Measurements from ENCODE around the gene LRRC14B.
"Not testable (repeated sequence)": the region's sequence is repeated elsewhere in the genome, so short reads cannot be mapped to it uniquely, and the experiment has no call there.

The LRRC14B gene

DNA sequence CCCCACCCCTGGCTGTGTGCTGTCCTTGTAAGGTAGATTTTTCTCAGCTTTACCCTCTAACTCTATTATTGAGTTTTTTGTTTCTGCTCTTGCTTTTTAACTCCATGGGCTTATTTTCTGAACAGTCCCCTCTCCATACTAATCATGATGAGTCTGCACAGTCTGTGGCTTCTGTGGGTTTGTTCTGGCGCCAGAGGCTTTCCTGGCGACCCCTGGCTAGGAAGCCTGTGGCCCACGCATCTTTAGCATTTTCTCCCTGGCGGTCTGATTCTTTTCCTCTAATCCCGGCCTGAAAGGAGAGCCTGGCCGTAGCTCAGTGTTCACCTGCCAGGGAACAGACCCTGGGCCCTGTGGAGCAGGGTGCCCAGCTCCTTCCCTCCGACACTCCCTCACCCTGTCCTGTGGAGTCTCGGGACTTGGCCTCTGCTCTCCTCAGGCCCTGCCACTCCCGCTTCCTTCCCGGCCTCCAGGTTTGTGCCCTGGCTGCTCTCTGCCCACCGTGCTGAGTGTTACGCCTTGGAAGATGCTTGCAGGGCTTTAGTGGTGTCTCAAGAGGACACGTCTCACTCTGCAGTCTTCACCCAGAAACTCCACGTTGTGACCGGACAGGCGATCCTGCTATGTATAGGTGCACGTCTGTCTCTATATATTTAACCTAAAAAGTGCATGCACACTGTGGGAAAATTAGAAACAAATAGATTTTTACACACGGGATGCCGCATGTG, 31.7 kb upstream of the LRRC14B start:
- in situ Hi-C loops (cut with MboI; ENCODE audit: low sequenced_read_pairs) = no loop called here

DNA sequence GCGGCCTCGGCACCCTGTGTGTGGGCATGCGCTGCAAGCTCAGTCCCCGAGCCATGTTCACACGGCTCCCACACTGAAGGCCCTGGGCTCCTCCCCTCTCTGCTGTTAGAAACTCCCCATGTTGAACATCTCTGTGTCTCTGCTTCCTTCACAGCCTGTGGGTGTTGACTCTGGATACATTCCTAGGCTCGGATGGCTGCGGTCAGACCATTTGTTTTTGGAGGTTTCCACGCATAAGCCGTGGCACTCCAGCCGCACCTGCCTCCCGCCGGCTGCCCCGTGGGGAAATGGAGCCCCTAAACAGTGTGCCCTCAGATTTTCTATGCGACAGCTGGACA, 31.2 kb upstream of the LRRC14B start:
- in situ Hi-C loops (cut with MboI; ENCODE audit: low sequenced_read_pairs) = no loop called here

DNA sequence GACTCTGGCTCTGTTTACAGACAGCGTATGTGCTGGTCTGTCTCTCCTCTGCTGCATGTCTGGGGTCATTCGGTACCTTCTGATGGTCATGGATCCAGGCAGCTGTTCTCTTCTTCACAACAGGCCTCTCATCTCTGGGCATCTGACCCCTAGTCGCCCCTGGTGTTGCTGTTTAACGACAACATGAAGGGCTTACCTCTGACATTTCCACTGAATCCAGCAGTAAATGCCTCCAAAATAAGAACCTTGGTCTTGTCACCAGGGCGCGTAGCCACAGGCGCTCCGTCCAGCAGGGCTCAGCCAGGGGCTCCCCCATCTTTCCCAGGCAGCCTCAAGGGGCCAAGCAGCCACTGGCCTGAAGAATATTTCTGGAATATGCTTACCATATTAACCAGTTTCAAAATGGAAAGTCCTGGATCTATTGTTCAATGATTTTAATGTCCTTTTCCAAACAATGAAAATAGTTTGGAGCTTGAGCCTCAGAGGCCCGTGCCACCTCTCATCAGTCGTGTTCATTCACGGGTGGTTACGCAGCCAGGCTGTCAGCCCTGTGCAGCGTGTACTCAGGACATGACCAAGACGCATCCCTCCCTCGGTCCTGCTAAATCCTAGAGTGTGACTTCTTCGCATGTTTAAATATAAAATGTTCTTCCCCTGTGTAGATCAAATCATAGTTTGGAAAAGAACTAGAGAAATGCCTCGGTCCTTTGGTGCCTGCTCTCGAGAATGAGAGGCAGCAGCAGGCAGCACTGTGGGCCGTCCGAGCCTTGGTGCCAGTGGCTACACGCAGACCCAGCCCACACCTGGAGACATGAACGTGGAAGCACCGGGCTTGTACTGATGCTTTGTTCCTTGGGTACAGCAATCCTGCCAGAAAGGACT, 30.1 kb upstream of the LRRC14B start:
- in situ Hi-C loops (cut with MboI; ENCODE audit: low sequenced_read_pairs) = no loop called here

DNA sequence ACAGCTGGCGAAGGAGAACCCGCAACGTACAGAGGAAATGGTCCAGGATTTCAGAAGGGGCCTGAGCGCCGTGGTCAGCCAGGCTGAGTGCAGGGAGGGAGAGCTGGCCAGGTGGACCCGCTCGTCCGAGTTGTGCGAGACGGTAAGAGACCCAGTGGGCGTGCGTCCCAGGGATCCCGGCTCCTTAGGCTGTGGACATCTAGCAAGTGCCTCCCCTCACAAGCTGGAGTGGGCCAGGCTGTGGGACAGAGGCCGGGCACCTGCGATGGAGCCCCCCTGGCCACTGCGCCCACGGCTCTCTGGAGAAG, 29.5 kb upstream of the LRRC14B start:
- in situ Hi-C loops (cut with MboI; ENCODE audit: low sequenced_read_pairs) = no loop called here

DNA sequence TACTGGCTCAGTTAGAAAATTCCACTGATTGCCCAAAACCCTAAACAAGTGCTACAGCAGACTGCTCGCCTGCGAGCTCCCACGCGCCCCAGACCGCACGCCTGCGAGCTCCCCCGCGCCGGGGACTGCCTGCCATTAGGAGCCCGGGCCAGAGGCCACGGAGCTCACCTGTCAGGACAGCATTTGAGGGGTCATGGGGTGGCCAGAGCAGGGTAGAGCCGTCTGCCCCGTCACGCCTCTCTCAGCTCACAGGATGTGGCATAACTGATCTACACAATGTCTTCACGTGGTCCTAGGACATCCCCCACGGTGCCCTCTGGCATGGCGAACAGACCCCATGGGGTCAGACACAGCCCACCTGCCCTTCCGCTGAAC, 29.1 kb upstream of the LRRC14B start:
- in situ Hi-C loops (cut with MboI; ENCODE audit: low sequenced_read_pairs) = no loop called here

DNA sequence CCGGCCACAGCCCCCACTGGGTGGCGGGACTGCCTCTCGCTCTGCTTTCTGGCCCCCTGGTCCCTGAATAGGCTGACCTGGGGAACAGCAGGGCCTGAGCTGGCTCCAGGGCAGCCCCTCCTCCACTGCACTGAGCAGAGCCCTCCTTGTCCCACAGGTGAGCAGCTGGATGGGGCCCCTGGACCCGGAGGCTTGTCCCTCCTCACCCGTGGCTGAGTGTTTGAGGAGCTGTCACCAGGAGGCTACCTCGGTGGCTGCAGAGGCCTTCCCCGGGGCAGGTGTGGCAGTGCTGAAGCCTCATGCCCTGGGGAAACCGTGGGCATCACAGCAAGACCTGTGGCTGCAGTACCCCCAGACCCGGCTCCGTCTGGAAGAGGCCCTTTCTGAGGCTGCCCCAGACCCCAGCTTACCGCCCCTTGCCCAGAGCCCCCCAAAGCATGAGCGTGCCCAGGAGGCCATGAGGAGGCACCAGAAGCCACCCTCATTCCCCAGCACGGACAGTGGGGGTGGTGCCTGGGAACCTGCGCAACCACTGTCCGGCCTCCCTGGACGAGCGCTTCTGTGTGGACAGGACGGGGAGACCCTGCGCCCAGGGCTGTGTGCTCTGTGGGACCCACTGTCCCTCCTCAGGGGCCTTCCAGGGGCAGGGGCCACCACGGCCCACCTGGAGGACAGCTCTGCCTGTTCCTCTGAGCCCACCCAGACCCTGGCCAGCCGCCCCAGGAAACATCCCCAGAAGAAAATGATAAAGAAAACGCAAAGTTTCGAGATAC, 28.5 kb upstream of the LRRC14B start:
- in situ Hi-C loops (cut with MboI; ENCODE audit: low sequenced_read_pairs) = no loop called here

DNA sequence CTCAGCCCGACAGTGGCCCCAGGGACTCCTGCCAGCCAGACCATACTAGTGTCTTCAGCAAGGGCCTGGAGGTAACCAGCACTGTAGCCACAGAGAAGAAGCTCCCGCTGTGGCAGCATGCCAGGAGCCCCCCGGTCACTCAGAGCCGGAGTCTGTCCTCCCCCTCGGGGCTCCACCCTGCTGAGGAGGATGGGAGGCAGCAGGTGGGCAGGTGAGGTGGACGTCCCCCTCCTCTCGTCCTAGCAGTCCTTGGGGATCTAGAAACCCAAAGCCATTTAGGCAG, 28.0 kb upstream of the LRRC14B start:
- in situ Hi-C loops (cut with MboI; ENCODE audit: low sequenced_read_pairs) = no loop called here

DNA sequence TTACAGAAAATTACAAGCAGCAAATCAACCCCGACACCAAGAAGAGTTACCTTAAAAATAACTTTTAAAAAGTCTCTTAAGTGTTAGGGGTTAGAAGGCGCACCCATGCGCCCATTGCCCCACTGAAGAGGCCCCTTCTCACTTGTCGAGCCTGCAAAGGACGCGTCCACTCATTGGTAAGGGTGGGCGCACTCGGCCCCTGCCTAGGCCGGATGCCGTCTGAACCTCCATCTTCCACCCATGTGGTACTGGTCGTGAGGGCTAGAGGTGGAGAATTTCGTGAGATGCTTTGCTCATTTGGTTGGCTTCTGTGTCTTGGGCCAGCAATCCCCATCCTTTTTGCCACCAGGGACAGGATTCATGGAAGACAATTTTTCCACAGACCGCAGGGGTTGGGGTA, 27.5 kb upstream of the LRRC14B start:
- in situ Hi-C loops (cut with MboI; ENCODE audit: low sequenced_read_pairs) = no loop called here

DNA sequence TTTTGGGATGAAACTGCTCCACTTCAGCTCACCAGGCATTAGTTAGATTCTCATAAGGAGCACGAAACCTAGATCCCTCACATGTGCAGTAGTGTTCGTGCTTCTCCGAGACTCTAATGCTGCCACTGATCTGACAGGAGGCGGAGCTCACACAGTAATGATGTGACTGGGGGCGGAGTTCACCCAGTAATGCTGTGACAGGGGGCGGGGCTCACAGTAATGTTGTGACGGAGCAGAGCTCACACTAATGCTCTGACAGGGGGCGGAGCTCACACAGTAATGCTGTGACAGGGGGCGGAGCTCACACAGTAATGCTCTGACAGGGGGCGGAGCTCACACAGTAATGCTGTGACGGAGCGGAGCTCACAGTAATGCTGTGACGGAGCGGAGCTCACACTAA, 27.1 kb upstream of the LRRC14B start:
- in situ Hi-C loops (cut with MboI; ENCODE audit: low sequenced_read_pairs) = no loop called here

DNA sequence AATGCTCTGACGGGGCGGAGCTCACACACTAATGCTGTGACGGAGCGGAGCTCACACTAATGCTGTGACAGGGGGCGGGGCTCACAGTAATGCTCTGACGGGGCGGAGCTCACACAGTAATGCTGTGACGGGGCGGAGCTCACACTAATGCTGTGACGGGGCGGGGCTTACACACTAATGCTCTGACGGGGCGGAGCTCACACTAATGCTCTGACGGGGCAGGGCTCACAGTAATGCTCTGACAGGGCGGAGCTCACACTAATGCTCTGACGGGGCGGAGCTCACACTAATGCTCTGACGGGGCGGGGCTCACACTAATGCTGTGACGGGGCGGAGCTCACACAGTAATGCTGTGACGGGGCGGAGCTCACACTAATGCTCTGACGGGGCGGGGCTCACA, 26.5 kb upstream of the LRRC14B start:
- in situ Hi-C loops (cut with MboI; ENCODE audit: low sequenced_read_pairs) = not testable (repeated sequence)

DNA sequence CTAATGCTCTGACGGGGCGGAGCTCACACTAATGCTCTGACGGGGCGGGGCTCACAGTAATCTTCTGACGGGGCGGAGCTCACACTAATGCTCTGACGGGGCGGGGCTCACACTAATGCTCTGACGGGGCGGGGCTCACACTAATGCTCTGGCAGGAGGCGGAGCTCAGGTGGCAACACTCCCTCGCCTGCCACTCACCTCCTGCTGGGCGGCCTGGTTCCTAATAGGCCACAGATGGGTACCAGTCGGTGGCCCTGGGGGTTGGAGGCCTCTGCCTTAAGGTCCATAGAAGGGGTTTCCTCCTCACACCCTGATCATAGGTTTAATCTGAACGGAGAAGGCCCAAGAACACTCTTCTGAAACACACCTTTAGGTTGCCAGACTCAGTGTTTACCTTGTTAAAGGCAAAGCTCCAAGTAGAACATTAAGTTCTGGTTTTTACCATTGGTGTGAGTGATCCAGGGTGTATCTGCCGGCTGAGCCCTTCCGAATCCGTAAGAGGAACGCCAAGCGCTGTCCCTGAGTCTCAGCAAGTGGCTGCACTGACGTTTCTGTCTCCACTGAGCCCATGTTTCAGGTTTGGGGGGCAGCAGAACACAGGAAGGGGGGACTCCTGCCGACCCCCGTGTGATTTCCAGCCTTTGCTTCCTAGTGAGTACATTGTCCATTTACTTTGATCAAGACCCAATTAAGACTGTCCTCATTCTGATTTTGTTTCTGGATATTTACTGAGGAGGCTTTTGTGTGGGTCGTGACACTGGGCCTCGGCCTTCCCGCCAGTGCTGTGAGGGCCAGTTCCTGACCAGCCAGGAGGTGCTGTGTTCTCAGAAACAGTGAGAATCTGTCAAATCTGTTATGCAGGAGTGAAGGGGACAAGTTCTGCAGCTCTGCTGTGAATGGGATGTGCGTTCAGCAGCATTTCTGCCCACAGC, 24.6 kb upstream of the LRRC14B start:
- in situ Hi-C loops (cut with MboI; ENCODE audit: low sequenced_read_pairs) = no loop called here

DNA sequence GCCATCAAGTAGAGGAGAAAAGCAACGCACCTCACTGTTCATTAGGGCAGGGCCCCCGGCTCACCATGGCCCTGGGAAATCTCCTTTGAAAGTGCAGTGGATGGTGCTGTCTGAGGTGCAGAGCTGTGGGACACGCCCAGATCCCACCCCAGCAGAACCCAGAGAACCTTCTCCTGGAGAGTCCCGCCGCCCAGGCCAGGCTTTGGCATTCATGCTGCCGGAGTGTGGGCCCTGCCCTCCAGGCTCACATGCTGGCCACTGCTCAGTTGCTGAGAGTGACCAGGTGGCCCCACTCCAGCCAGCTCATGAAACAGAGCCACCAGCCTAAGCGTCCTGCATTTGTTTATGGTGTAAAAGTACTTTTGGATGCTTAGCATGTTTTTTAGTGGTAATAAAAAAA, 23.8 kb upstream of the LRRC14B start:
- in situ Hi-C loops (cut with MboI; ENCODE audit: low sequenced_read_pairs) = no loop called here

DNA sequence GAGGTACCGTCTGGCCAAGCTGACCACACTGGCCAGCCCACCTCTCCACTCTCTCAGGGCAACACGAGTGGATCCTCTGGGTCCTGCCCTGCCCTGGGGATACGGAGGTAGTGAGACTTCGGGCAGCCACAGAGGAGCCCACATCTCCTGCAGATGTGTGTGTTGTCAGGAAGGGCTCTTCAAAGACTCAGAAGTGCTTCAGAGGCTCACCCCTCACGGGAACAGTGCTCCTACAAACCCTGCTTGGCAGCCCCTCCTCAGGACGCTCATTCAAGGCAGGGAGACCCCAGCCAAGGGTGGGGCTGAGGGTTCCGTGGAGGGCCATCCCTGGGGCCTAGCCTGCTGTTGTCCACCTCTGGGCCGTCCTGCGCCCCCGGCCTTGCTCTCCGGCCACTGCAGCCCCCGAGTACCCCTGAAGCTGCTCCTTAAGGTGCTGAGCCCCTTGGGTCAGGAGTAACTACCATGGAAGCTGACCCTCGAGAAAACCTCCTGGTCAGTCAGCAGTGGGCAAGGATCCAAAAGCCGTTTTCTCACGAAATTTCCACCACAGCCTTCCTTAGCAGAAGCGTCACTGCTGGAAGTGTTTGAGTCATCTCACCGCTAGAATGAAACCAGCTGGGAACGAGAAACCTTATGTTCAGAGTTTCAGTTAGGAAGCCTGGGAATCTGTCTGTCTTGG, 23.2 kb upstream of the LRRC14B start:
- in situ Hi-C loops (cut with MboI; ENCODE audit: low sequenced_read_pairs) = no loop called here

DNA sequence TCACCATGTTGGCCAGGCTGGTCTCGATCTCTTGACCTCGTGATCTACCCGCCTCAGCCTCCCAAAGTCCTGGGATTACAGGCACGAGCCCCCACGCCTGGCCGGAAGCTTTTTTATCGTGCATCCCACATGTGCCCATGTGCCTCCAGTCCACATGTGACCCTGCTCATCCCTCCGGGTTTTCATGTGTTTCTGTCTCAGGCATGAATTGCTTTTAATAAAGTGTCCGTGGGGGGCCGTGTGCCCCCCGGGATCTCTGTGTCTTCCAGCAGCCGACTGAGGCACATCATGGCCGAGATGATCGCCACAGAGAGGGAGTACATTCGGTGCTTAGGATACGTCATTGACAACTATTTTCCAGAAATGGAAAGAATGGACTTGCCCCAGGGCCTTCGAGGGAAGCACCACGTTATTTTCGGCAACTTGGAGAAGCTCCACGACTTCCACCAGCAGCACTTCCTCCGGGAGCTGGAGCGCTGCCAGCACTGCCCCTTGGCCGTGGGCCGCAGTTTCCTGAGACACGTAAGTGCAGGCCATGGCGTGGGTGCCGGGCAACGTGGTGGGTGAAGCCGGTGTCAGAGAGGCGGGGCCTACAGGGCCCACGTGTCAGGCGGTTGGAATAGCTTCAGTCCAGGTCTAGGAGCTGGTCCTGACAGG, 22.1 kb upstream of the LRRC14B start:
- in situ Hi-C loops (cut with MboI; ENCODE audit: low sequenced_read_pairs) = no loop called here

DNA sequence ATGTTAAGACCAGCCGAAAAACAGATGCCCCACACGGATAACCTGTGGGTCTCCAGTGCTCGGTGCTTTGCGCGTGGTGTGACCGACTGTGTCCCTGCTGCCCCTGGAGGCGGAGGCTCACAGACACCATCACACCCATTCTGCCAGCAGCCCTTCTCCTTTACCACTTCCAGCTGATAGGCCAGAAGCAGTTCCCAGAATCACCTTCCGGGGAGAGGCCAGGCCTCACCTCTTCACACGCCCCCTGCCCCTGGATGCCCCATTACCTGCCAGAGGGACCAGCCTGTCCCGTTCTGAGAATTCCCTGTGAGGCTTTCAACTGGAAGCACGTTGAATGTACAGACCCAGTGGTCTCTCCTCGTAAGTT, 21.6 kb upstream of the LRRC14B start:
- in situ Hi-C loops (cut with MboI; ENCODE audit: low sequenced_read_pairs) = no loop called here

DNA sequence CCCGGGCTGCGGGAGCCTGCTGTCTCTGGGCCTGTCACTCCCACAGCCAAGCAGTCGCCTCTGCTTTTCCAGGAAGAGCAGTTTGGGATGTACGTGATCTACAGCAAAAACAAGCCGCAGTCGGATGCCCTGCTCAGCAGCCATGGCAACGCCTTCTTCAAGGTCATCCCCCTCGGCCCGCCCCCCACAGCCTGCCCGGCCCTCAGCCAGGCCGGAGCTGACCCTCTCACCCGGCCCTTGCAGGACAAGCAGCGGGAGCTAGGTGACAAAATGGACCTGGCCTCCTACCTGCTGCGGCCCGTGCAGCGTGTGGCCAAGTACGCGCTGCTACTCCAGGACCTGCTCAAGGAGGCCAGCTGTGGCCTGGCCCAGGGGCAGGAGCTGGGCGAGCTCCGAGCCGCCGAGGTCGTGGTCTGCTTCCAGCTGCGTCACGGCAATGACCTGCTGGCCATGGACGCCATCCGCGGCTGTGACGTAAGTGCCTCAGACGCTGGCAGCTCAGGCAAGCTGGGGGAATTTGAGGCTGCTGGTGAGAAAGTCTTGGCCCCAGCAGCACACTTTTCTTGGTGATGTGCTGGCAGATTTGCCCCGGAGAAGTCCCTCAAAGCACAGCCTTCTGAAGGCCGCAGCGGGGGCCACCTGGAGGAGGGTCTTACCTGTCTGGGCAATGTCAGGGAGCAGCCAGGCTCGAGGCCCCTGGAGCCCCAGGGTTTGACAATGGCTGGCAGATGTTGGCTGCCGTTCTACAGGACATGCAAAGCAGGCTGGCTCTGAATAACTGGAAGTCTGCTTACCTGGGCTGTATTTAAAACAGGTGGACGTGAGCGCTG, 20.1 kb upstream of the LRRC14B start:
- in situ Hi-C loops (cut with MboI; ENCODE audit: low sequenced_read_pairs) = no loop called here

DNA sequence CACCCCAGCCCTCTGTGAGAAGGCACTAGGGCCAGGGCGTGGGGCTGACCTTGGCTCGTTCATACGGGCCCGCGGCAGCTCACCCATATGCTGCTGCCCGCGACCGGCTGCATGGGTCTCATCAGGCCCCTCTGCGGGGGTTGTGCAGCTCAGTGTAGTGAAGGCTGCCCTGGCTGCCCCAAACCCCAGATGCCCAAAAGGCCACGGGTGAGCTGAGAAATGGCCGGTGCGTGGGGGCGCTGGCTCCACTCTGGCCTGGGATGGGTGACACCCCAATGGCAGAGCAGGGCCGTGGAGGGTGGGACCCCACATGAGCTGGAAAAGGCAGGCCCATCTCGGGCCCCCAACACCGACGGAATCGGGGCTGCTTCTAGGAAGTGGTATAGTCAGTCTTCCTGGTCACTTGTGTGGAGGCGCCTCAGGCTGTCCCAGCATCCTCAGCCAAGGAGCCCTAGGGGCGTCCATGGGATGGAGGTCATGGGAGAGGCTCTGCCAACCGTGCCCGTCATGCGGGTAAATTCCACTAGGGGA, 19.4 kb upstream of the LRRC14B start:
- in situ Hi-C loops (cut with MboI; ENCODE audit: low sequenced_read_pairs) = no loop called here

DNA sequence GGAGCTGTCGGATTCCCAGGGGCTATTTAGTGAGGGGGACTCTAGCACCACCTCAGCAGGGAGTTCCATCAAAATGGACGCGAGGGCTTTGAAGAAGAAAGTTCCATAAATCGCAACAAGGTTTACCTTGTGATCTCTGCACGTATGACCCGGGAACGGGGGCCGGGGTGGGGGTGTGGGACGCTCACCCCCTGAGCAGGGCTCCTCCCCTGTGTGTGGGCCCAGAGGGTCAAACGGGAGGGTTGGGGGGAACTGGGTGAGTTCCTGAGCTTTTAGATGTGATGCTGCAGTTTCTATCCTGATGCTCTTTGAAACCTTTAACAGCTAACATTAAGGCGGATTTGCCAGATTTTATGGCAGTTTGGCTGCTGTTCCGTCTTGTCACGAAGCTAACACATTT, 18.9 kb upstream of the LRRC14B start:
- in situ Hi-C loops (cut with MboI; ENCODE audit: low sequenced_read_pairs) = no loop called here

DNA sequence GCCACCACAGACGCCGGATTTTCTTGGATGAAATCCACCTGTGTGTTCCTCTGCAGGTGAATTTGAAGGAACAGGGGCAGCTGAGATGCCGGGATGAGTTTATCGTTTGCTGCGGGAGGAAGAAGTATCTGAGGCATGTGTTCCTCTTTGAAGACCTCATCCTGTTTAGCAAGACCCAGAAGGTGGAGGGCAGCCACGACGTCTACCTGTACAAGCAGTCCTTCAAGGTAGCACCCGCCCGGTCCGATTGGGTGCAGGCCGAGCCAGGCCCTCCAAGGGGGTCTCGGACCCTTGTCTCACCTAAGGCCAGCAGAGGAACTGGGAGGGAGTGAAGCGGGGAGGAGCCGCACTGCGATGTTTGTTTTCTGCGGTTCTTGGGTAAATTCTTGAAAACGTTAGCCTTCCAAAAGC, 18.4 kb upstream of the LRRC14B start:
- in situ Hi-C loops (cut with MboI; ENCODE audit: low sequenced_read_pairs) = no loop called here
